ENCODE data around the gene ATP1B2.

Gene ATP1B2

DNA sequence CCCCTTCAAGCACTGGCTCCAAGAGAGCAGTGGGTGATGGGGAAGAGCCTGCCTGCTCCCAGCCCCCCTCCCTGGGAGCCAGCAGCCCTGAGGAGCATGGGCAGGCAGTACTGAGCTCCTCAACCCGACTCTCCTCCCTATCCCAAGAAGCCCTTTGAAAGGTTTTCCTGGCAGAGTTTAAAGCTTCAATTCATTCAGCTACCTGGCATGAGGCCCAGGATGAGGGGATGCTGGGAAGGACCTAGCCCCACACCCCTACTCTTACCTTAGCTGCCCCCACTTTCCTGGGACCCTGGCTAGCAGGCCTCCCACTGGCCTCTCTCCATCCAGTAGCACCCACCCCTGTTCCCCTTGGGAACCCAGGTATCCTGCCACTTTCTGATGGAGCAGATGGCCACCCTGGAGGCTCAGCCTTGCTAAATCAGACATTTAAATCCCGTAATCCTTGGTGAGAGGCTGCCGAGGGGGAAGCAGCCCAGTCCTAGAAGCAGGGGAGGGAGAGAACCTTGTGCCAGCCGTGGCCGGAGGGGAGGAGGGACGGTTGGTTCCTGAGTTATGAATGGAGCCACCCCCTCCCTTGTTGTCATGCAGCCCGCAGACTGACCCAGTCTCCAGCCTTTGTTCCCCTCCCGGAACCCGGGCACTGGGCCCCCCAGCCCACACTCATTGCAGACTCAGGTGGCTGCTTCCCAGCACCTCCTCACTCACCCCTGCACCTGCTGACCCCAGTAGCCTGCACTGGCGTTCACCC, 17.1 kb downstream of the ATP1B2 start:
- H3K4me3 ChIP-seq (ENCODE audit: low read depth in 1 of 2, low read length in 2 of 2): no peak overlapping the region

GRCh38 chr17:7668482-7668881, 17.8 kb downstream of the ATP1B2 start:
- no peaks in the 10 kb centered on the region for H3K9me3 ChIP-seq (ENCODE audit: low read length)
- no peaks in the 10 kb centered on the region for H3K4me1 ChIP-seq (ENCODE audit: insufficient read depth, low read length)
- no peak overlapping the region for H3K4me3 ChIP-seq (ENCODE audit: low read depth in 1 of 2, low read length in 2 of 2)
- H3K27me3 ChIP-seq (ENCODE audit: control insufficient read depth in 1 of 2, insufficient read depth in 2 of 2, low read length in 2 of 2): no peaks in the 10 kb centered on the region
- no peak overlapping the region for H3K9ac ChIP-seq (ENCODE audit: low read length)
- H3K27ac ChIP-seq (ENCODE audit: low read depth, low read length): no peak overlapping the region
- H3K36me3 ChIP-seq (ENCODE audit: insufficient read depth, low read length): peaks cover 25% of the 10 kb centered on the region

More for the DNA sequence above, 17.1 kb downstream of the ATP1B2 start:
- Histone ChIP-seq H3K27me3 (ENCODE audit: control insufficient read depth in 1 of 2, insufficient read depth in 2 of 2, low read length in 2 of 2) (no peaks in the 10 kb centered on the region), H3K36me3 (ENCODE audit: insufficient read depth, low read length) (peaks cover 20% of the 10 kb centered on the region), H3K9ac (ENCODE audit: low read length) (no peak overlapping the region), H3K4me1 (ENCODE audit: insufficient read depth, low read length) (no peaks in the 10 kb centered on the region), H3K9me3 (ENCODE audit: low read length) (no peaks in the 10 kb centered on the region), H3K27ac (ENCODE audit: low read depth, low read length) (no peak overlapping the region)

- Histone ChIP-seq H3K27ac (ENCODE audit: low read depth, low read length) (no peak overlapping the region), H3K27me3 (ENCODE audit: control insufficient read depth in 1 of 2, insufficient read depth in 2 of 2, low read length in 2 of 2) (no peaks in the 10 kb centered on the region), H3K9me3 (ENCODE audit: low read length) (no peaks in the 10 kb centered on the region), H3K4me1 (ENCODE audit: insufficient read depth, low read length) (no peaks in the 10 kb centered on the region), H3K4me3 (ENCODE audit: low read depth in 1 of 2, low read length in 2 of 2) (no peak overlapping the region), H3K36me3 (ENCODE audit: insufficient read depth, low read length) (peaks cover 49% of the 10 kb centered on the region), H3K9ac (ENCODE audit: low read length) (no peak overlapping the region)
These were observed 22.5 kb downstream of the ATP1B2 start for GRCh38 chr17:7673239-7673638.

- no peak overlapping the region for H3K9ac ChIP-seq (ENCODE audit: low read length)
- no peaks in the 10 kb centered on the region for H3K4me1 ChIP-seq (ENCODE audit: insufficient read depth, low read length)
- no peak overlapping the region for H3K27ac ChIP-seq (ENCODE audit: low read depth, low read length)
- H3K27me3 ChIP-seq (ENCODE audit: control insufficient read depth in 1 of 2, insufficient read depth in 2 of 2, low read length in 2 of 2): no peaks in the 10 kb centered on the region
- H3K4me3 ChIP-seq (ENCODE audit: low read depth in 1 of 2, low read length in 2 of 2): no peak overlapping the region
- peaks cover 37% of the 10 kb centered on the region for H3K36me3 ChIP-seq (ENCODE audit: insufficient read depth, low read length)
- H3K9me3 ChIP-seq (ENCODE audit: low read length): no peaks in the 10 kb centered on the region
These were observed 24.2 kb downstream of the ATP1B2 start for GRCh38 chr17:7674934-7675333.

GRCh38 chr17:7676533-7676932, 25.8 kb downstream of the ATP1B2 start:
- no peak overlapping the region for H3K9ac ChIP-seq (ENCODE audit: low read length)
- no peaks in the 10 kb centered on the region for H3K9me3 ChIP-seq (ENCODE audit: low read length)
- H3K27me3 ChIP-seq (ENCODE audit: control insufficient read depth in 1 of 2, insufficient read depth in 2 of 2, low read length in 2 of 2): no peaks in the 10 kb centered on the region
- no peak overlapping the region for H3K27ac ChIP-seq (ENCODE audit: low read depth, low read length)
- H3K36me3 ChIP-seq (ENCODE audit: insufficient read depth, low read length): peaks cover 29% of the 10 kb centered on the region
- no peak overlapping the region for H3K4me3 ChIP-seq (ENCODE audit: low read depth in 1 of 2, low read length in 2 of 2)
- H3K4me1 ChIP-seq (ENCODE audit: insufficient read depth, low read length): no peaks in the 10 kb centered on the region

DNA sequence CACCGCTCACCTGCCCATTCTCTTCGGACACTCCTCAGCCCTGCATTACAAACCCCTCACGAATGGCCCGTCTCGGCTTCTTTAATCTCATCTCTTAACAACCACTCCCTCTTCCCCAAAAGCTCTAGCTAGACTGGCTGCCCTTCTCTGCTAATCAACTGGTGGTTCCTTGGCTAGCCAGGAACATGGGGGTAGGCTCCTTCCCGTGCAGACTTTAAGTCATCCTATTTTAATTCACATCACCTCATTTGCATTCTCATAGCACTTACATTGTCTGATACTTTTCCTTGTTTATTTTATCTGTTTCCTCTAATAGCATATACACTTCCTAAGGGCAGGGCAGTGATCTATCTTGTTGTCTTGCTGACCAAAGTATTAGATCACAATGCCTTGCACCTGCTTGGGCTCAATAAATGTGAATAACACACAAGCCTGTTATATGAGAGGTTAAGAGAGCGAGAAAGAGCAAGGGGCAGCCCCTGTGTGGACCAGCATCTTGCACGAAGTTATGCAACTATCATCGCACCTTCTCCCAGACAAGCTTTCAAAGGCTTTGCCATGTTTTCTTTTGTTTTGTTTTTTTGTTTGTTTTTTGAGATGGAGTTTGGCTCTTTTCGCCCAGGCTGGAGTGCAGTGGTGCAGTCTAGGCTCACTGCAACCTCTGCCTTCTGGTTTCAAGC, 26.8 kb downstream of the ATP1B2 start:
- Histone ChIP-seq H3K4me1 (ENCODE audit: insufficient read depth, low read length) (no peaks in the 10 kb centered on the region), H3K9ac (ENCODE audit: low read length) (no peak overlapping the region), H3K4me3 (ENCODE audit: low read depth in 1 of 2, low read length in 2 of 2) (no peak overlapping the region), H3K27ac (ENCODE audit: low read depth, low read length) (no peak overlapping the region), H3K9me3 (ENCODE audit: low read length) (no peaks in the 10 kb centered on the region), H3K36me3 (ENCODE audit: insufficient read depth, low read length) (peaks cover 29% of the 10 kb centered on the region), H3K27me3 (ENCODE audit: control insufficient read depth in 1 of 2, insufficient read depth in 2 of 2, low read length in 2 of 2) (no peaks in the 10 kb centered on the region)

- Histone ChIP-seq H3K36me3 (ENCODE audit: insufficient read depth, low read length) (no peaks in the 10 kb centered on the region), H3K27me3 (ENCODE audit: control insufficient read depth in 1 of 2, insufficient read depth in 2 of 2, low read length in 2 of 2) (no peaks in the 10 kb centered on the region), H3K4me1 (ENCODE audit: insufficient read depth, low read length) (peaks cover 21% of the 10 kb centered on the region), H3K9me3 (ENCODE audit: low read length) (no peaks in the 10 kb centered on the region), H3K4me3 (ENCODE audit: low read depth in 1 of 2, low read length in 2 of 2) (peak overlapping the region; percentile 60 to 100), H3K9ac (ENCODE audit: low read length) (peak overlapping the region; percentile 99), H3K27ac (ENCODE audit: low read depth, low read length) (peak overlapping the region; percentile 94)
These were observed 34.3 kb downstream of the ATP1B2 start for GRCh38 chr17:7684851-7685532.

- H3K9ac ChIP-seq (ENCODE audit: low read length): peak overlapping the region; percentile 99
- H3K27me3 ChIP-seq (ENCODE audit: control insufficient read depth in 1 of 2, insufficient read depth in 2 of 2, low read length in 2 of 2): no peaks in the 10 kb centered on the region
- H3K4me1 ChIP-seq (ENCODE audit: insufficient read depth, low read length): peaks cover 21% of the 10 kb centered on the region
- peak overlapping the region; percentile 94 for H3K27ac ChIP-seq (ENCODE audit: low read depth, low read length)
- H3K4me3 ChIP-seq (ENCODE audit: low read depth in 1 of 2, low read length in 2 of 2): peak overlapping the region; percentile 60 to 100
- no peaks in the 10 kb centered on the region for H3K9me3 ChIP-seq (ENCODE audit: low read length)
- no peaks in the 10 kb centered on the region for H3K36me3 ChIP-seq (ENCODE audit: insufficient read depth, low read length)
These were observed 35.0 kb downstream of the ATP1B2 start for GRCh38 chr17:7685533-7686221.

DNA sequence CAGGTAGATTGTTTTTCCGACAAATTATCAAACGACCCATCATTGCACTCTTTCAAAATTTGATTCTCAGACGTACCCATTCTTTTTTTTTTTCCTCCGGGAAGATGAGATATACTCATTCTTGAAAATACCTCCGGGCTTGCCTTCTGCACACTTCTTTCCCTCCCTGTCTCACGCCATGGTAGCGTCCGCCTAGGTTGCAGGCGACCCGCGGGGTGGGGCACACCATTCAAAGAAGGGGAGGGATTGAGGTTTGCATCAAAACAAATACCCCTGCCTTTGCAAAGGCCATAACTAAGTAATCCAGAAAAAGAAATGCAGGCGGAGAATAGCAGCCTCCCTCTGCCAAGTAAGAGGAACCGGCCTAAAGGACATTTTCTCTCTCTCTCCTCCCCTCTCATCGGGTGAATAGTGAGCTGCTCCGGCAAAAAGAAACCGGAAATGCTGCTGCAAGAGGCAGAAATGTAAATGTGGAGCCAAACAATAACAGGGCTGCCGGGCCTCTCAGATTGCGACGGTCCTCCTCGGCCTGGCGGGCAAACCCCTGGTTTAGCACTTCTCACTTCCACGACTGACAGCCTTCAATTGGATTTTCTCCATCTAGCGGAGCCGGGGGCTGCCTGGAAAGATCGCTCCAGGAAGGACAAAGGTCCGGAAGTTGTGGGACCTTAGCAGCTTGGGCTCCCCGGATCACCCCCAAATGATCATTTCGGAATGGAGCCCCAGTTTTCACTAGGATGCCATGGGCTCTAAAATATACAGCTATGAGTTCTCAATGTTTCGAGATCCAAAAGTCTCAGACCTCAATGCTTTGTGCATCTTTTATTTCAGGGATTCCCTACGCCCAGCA, 35.7 kb downstream of the ATP1B2 start:
- peak overlapping the region; percentile 94 for H3K27ac ChIP-seq (ENCODE audit: low read depth, low read length)
- no peaks in the 10 kb centered on the region for H3K36me3 ChIP-seq (ENCODE audit: insufficient read depth, low read length)
- peak overlapping the region; percentile 60 to 100 for H3K4me3 ChIP-seq (ENCODE audit: low read depth in 1 of 2, low read length in 2 of 2)
- peaks cover 21% of the 10 kb centered on the region for H3K4me1 ChIP-seq (ENCODE audit: insufficient read depth, low read length)
- peak overlapping the region; percentile 99 for H3K9ac ChIP-seq (ENCODE audit: low read length)
- no peaks in the 10 kb centered on the region for H3K27me3 ChIP-seq (ENCODE audit: control insufficient read depth in 1 of 2, insufficient read depth in 2 of 2, low read length in 2 of 2)
- H3K9me3 ChIP-seq (ENCODE audit: low read length): no peaks in the 10 kb centered on the region

- peak within 1 kb of the TSS; percentile 60 to 100 for H3K4me3 ChIP-seq (ENCODE audit: low read depth in 1 of 2, low read length in 2 of 2)
- H3K9me3 ChIP-seq (ENCODE audit: low read length): no peaks in the 10 kb centered on the region
- H3K36me3 ChIP-seq (ENCODE audit: insufficient read depth, low read length): no peaks in the 10 kb centered on the region
- H3K27me3 ChIP-seq (ENCODE audit: control insufficient read depth in 1 of 2, insufficient read depth in 2 of 2, low read length in 2 of 2): no peaks in the 10 kb centered on the region
- peaks cover 21% of the 10 kb centered on the region for H3K4me1 ChIP-seq (ENCODE audit: insufficient read depth, low read length)
- H3K9ac ChIP-seq (ENCODE audit: low read length): peak within 1 kb of the TSS; percentile 99
- peak within 1 kb of the TSS; percentile 94 for H3K27ac ChIP-seq (ENCODE audit: low read depth, low read length)
These were observed 36.6 kb downstream of the ATP1B2 start, which contains the start of gene TP53 for GRCh38 chr17:7687072-7687907. Gene TP53 (minus strand): TSS chr17:7687490. CDS start chr17:7676594, 10,896 bp downstream.

All from muscle layer of colon (tissue), 2 donors.